SK-N-MC (cell line): Measurements from ENCODE around the gene GRM7.

Experiments
- EZH2 ChIP-seq: fragments of 200-600 bp; sonication (generic); IDR thresholded peaks from one replicate; pipeline ENCODE4 v1.6.1; 2017; ENCODE audit warnings: antibody characterized with exemption
- POLR2AphosphoS5 ChIP-seq: IDR thresholded peaks from 2 replicates; pipeline ENCODE4 v1.6.1; 2012; ENCODE audit warnings: mild to moderate bottlenecking, low read depth, low read length, borderline replicate concordance

DNA sequence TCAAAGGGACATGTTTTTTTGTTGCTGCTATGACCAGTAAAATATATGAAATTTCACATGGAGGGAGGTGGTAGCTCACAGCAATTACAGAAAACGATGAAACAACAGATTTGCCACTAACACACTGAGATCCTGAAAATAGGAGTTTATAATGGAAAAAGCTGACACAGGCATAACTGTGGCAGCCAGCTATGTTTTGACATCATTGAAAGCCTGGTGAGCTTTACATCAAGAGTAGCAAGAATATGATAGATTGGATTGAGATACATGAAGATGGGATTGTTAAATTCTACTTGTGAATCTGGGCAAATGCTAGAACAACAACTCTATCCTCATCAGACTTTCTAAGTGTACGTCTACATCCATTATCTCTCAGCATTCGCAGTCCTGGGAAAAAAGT is 760.7 kb downstream of the GRM7 start:
- TF ChIP-seq POLR2AphosphoS5, result no peak
- TF ChIP-seq EZH2, result no peak
